Activated CD4-positive, alpha-beta memory T cell treated with anti-CD3 and anti-CD28 coated beads, Interleukin-2, amount 10 ng/mL, durations not matched to agents 7 days and 5 days (primary cell): ENCODE measurements around the gene USP33. TPM values are rescaled to one million over a fixed set of nuclear protein-coding genes. Genes with fewer than 3 reads are reported as not detected.
"Not testable (repeated sequence)": the region's sequence is repeated elsewhere in the genome, so short reads cannot be mapped to it uniquely, and the experiment has no call there.

Source experiments
- CTCF ChIA-PET: fragments of 350-600 bp; sonication (Branson Sonifier 250); formaldehyde crosslinking; loops from one replicate; lab custom pipeline; 2021; ENCODE audit warnings: antibody characterized with exemption, inconsistent platforms; lab: Charles Lee
- POLR2A ChIA-PET: fragments of 350-600 bp; sonication (Branson Sonifier 250); formaldehyde crosslinking; loops from one replicate; lab custom pipeline; 2021; ENCODE audit warnings: antibody characterized with exemption; lab: Charles Lee
- DNase-seq: peaks from one replicate; pipeline ENCODE4 v3.0.0-alpha.2; 2020
- H3K27ac Mint-ChIP-seq: one replicate; pipeline ENCODE4 v1.8.0; 2021; ENCODE audit warnings: mild to moderate bottlenecking, mixed read lengths
- H3K27me3 Mint-ChIP-seq: one replicate; pipeline ENCODE4 v1.8.0; 2021; ENCODE audit warnings: mixed read lengths
- H3K36me3 Mint-ChIP-seq: one replicate; pipeline ENCODE4 v1.8.0; 2021; ENCODE audit warnings: low read depth, mixed read lengths
- H3K4me1 Mint-ChIP-seq: one replicate; pipeline ENCODE4 v1.8.0; 2021; ENCODE audit warnings: mixed read lengths
- H3K4me3 Mint-ChIP-seq: one replicate; pipeline ENCODE4 v1.8.0; 2021; ENCODE audit warnings: mild to moderate bottlenecking, mixed read lengths
- H3K9me3 Mint-ChIP-seq: one replicate; pipeline ENCODE4 v1.8.0; 2021; ENCODE audit warnings: mixed read lengths
- total RNA-seq, 2 experiments: library from RNA; stranded (reverse); gene quantifications; one replicate each; pipeline ENCODE4 v1.2.3, GENCODE V29; 2021

Gene USP33
- total RNA-seq, 2 experiments from 2014 or later = 50.5 to 56.7 TPM

- peaks cover 2% of the 10 kb centered on the region for H3K27me3 Mint-ChIP-seq
- H3K27ac Mint-ChIP-seq = no peak overlapping the region
- H3K36me3 Mint-ChIP-seq = no peaks in the 10 kb centered on the region
- no peak overlapping the region for H3K4me3 Mint-ChIP-seq
- no peaks in the 10 kb centered on the region for H3K4me1 Mint-ChIP-seq
- DNase-seq = no peak
- no peaks in the 10 kb centered on the region for H3K9me3 Mint-ChIP-seq
- ChIA-PET POLR2A (no interaction called here), CTCF (interaction anchor here (0.6 to 1.3 kb wide), 2 partner anchors 12 to 13 kb away, joined by 3 to 5 read pairs; partner anchors contain the start of gene MIGA1)
Observed at GRCh38 chr1:77768006-77768405, 8.4 kb upstream of the USP33 start.

GRCh38 chr1:77762072-77762476 lies 2.4 kb upstream of the USP33 start:
- ChIA-PET POLR2A (no interaction called here), CTCF (no interaction called here)
- no peaks in the 10 kb centered on the region for H3K9me3 Mint-ChIP-seq

GRCh38 chr1:77757603-77758002 lies 2.0 kb downstream of the USP33 start:
- Mint-ChIP-seq H3K9me3 (no peaks in the 10 kb centered on the region), H3K36me3 (peaks cover 6% of the 10 kb centered on the region), H3K27me3 (no peaks in the 10 kb centered on the region), H3K4me3 (peak overlapping the region; percentile 36), H3K4me1 (peaks cover 31% of the 10 kb centered on the region), H3K27ac (no peak overlapping the region)
- CTCF ChIA-PET = interaction anchor here (0.6 kb wide), 1 partner anchor 229 kb away, joined by 5 read pairs; no protein-coding TSS in a partner anchor
- POLR2A ChIA-PET = interaction anchor here (1.2 to 4.0 kb wide), 3 partner anchors 22 to 221 kb away, joined by 4 to 18 read pairs (median 5); partner anchors contain the start of genes FUBP1, MIGA1 and ZZZ3
- no peak for DNase-seq

More at GRCh38 chr1:77762072-77762476, 2.4 kb upstream of the USP33 start:
- peaks cover 2% of the 10 kb centered on the region for H3K27me3 Mint-ChIP-seq
- no peak overlapping the region for H3K4me3 Mint-ChIP-seq
- no peak overlapping the region for H3K27ac Mint-ChIP-seq
- peaks cover 18% of the 10 kb centered on the region for H3K4me1 Mint-ChIP-seq
- H3K36me3 Mint-ChIP-seq = peaks cover 6% of the 10 kb centered on the region
- DNase-seq = no peak

- Mint-ChIP-seq H3K36me3 (peaks cover 6% of the 10 kb centered on the region), H3K27ac (no peak overlapping the region)
Observed at GRCh38 chr1:77757066-77757584, 2.5 kb downstream of the USP33 start.

DNA sequence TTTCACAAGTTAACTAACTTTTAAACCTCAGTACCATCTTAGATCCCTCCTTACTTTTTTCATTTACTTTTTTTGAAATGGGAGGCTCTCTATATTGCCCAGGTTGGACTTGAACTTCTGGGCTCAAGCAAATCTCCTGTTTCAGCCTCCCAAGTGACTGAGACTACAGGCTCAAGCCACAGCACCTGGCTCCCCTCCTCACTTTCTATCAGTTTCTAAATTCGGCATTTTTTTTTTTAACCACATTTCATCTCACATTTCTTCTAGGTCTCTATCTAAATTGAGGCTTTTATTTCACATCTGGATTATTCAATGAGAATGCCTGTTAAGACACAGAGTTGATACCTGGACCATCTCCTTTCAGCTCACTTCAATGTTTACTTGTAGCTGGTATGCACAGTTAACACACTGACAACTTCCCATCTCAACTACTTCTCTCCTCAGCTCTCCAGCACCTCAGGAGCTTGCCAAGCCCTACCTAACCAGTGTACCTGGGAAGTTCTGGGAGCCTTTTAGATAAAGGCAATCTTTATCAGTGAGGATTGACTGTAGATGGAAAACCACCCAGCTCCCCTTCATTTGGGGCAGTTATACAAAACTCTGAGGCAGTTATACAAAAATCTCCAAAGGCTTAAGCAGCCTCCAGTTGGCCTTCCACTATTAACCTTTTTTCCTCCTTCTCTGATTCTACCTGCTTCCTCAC lies 3.4 kb downstream of the USP33 start:
- H3K36me3 Mint-ChIP-seq = peaks cover 6% of the 10 kb centered on the region
- ChIA-PET CTCF (no interaction called here), POLR2A (interaction anchor here (1.0 to 4.0 kb wide), 4 partner anchors 24 to 248 kb away, joined by 3 to 18 read pairs (median 5); partner anchors contain the start of genes DNAJB4, MIGA1 and ZZZ3)
- H3K27me3 Mint-ChIP-seq = no peaks in the 10 kb centered on the region
- no peak for DNase-seq
- H3K4me1 Mint-ChIP-seq = peaks cover 33% of the 10 kb centered on the region
- no peak overlapping the region for H3K4me3 Mint-ChIP-seq
- H3K9me3 Mint-ChIP-seq = no peaks in the 10 kb centered on the region
- no peak overlapping the region for H3K27ac Mint-ChIP-seq

More at GRCh38 chr1:77757066-77757584, 2.5 kb downstream of the USP33 start:
- DNase-seq = no peak
- Mint-ChIP-seq H3K27me3 (no peaks in the 10 kb centered on the region), H3K4me3 (no peak overlapping the region), H3K4me1 (peaks cover 33% of the 10 kb centered on the region), H3K9me3 (no peaks in the 10 kb centered on the region)
- POLR2A ChIA-PET = interaction anchor here (1.0 to 4.0 kb wide), 5 partner anchors 23 to 247 kb away, joined by 3 to 18 read pairs (median 5); partner anchors contain the start of genes DNAJB4, FUBP1, MIGA1 and ZZZ3
- CTCF ChIA-PET = no interaction called here

- H3K36me3 Mint-ChIP-seq = peaks cover 14% of the 10 kb centered on the region
- DNase-seq, CTCF ChIA-PET, H3K9me3 Mint-ChIP-seq, H3K4me3 Mint-ChIP-seq, H3K27ac Mint-ChIP-seq, POLR2A ChIA-PET, H3K4me1 Mint-ChIP-seq, H3K27me3 Mint-ChIP-seq: not testable (repeated sequence)
Observed at GRCh38 chr1:77749489-77749888, 10.2 kb downstream of the USP33 start.

DNA sequence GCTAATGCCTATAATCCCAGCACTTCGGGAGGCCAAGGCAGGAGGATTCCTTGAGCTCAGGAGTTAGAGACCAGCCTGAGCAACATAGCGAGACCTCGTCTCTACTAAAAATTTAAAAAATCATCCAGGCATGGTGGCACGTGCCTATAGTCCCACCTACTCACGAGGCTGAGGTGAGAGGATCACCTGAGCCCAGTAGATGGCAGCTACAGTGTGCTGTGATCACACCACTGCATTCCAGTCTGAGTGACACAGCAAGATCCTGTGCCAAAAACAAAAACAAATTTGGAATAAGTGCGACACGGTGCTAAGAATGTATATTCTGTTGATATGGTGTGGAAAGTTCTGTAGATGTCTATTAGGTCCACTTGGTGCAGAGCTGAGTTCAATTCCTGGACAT lies 15.1 kb downstream of the USP33 start:
- H3K4me3 Mint-ChIP-seq = no peak overlapping the region
- peaks cover 2% of the 10 kb centered on the region for H3K4me1 Mint-ChIP-seq
- DNase-seq = no peak
- no peak overlapping the region for H3K27ac Mint-ChIP-seq
- H3K9me3 Mint-ChIP-seq = no peaks in the 10 kb centered on the region
- no peaks in the 10 kb centered on the region for H3K27me3 Mint-ChIP-seq
- ChIA-PET CTCF (no interaction called here), POLR2A (interaction anchor here (0.6 kb wide), 1 partner anchor 16 kb away, joined by 4 read pairs; no protein-coding TSS in a partner anchor)
- H3K36me3 Mint-ChIP-seq = peaks cover 21% of the 10 kb centered on the region

GRCh38 chr1:77742011-77742555 lies 17.6 kb downstream of the USP33 start:
- DNase-seq = no peak
- Mint-ChIP-seq H3K4me1 (peaks cover 2% of the 10 kb centered on the region), H3K9me3 (no peaks in the 10 kb centered on the region), H3K27ac (no peak overlapping the region), H3K27me3 (no peaks in the 10 kb centered on the region), H3K4me3 (no peak overlapping the region), H3K36me3 (peaks cover 34% of the 10 kb centered on the region)
- ChIA-PET POLR2A (no interaction called here), CTCF (no interaction called here)

DNA sequence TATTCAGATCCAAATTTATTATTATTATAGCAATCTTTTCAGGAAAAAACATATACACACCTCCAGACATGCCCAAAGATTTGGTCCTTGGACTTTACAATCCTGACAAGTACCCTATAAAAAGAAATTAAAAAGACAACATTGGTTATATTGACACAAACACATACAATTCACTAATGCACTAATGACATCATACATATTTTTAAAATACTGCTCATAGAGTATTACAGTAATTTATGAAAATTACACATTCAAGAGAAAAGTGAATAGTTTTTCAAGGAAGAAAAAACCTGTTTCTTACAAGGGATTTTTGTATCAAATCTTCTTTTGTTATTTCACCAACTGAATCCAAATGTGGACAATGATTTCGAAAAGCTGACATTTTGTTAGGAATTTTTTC lies 18.3 kb downstream of the USP33 start:
- Mint-ChIP-seq H3K4me3 (no peak overlapping the region), H3K4me1 (peaks cover 2% of the 10 kb centered on the region), H3K9me3 (no peaks in the 10 kb centered on the region), H3K27ac (no peak overlapping the region), H3K27me3 (no peaks in the 10 kb centered on the region), H3K36me3 (peaks cover 37% of the 10 kb centered on the region)
- ChIA-PET CTCF (no interaction called here), POLR2A (interaction anchor here (0.5 kb wide), 1 partner anchor 21 kb away, joined by 3 read pairs; no protein-coding TSS in a partner anchor)
- no peak for DNase-seq

DNA sequence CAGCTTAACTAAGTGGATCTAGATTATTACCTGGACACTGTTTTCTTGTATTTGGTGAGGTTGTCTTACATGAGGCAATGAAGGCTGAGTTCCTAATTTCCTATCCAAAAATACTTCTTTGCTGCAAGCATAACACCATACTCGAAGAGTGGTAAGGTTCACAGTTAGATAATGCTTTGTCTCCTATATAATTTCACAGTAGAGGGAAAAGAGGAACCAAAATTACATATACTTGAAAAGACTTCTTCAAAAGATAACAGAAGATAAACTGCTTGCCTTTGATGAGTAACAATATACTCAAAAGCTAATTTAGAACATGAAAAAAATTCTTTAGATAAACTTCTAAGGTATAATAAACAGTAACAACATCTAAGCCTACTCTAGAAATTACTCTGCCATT lies 20.4 kb downstream of the USP33 start:
- ChIA-PET CTCF (no interaction called here), POLR2A (no interaction called here)
- H3K27ac Mint-ChIP-seq = no peak overlapping the region
- DNase-seq = no peak
- no peaks in the 10 kb centered on the region for H3K4me1 Mint-ChIP-seq
- no peak overlapping the region for H3K4me3 Mint-ChIP-seq
- H3K36me3 Mint-ChIP-seq = peaks cover 32% of the 10 kb centered on the region
- no peaks in the 10 kb centered on the region for H3K9me3 Mint-ChIP-seq
- no peaks in the 10 kb centered on the region for H3K27me3 Mint-ChIP-seq

DNA sequence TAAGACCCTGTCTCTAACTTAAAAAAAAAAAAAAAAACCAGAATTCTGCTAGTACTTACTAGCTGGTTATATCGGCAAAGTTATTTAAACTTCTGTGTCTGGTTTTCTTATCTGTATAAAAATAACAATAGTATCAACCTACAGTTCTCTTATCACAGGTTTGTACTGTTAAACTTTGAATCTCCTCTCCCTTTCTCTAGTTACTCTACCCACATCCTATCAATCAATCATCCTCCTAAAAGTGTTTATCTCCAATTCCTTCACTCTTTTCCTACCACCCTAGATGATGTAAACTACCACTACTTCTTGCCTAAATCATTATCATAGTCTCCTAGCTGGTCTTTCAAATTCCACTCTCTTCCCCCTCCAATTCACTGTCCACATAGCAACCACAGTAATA lies 27.6 kb downstream of the USP33 start:
- ChIA-PET CTCF (no interaction called here), POLR2A (no interaction called here)
- no peaks in the 10 kb centered on the region for H3K4me1 Mint-ChIP-seq
- peaks cover 34% of the 10 kb centered on the region for H3K36me3 Mint-ChIP-seq
- H3K4me3 Mint-ChIP-seq = no peak overlapping the region
- H3K27me3 Mint-ChIP-seq = no peaks in the 10 kb centered on the region
- H3K27ac Mint-ChIP-seq = no peak overlapping the region
- H3K9me3 Mint-ChIP-seq = no peaks in the 10 kb centered on the region
- DNase-seq = no peak

DNA sequence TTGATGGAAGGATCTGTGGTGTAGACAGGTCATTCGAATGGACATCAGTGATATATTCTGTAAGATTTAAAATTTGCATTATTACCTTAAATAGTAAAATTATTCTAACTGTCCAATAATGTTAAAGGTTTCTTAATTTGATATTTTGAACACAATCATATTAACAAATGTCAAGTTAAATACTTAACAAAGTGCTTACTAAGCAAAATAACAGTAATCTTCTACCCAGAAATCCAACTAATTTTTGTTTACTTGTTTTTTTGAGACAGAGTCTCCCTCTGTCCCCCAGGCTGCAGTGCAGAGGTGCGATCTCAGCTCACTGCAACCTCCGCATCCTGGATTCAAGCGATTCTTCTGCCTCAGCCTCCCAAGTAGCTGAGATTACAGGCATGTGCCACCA lies 33.9 kb downstream of the USP33 start:
- no peaks in the 10 kb centered on the region for H3K27me3 Mint-ChIP-seq
- H3K36me3 Mint-ChIP-seq = peaks cover 66% of the 10 kb centered on the region
- H3K4me3 Mint-ChIP-seq = no peak overlapping the region
- POLR2A ChIA-PET = no interaction called here
- H3K9me3 Mint-ChIP-seq = no peaks in the 10 kb centered on the region
- CTCF ChIA-PET = no interaction called here
- no peak for DNase-seq
- no peak overlapping the region for H3K27ac Mint-ChIP-seq
- no peaks in the 10 kb centered on the region for H3K4me1 Mint-ChIP-seq

DNA sequence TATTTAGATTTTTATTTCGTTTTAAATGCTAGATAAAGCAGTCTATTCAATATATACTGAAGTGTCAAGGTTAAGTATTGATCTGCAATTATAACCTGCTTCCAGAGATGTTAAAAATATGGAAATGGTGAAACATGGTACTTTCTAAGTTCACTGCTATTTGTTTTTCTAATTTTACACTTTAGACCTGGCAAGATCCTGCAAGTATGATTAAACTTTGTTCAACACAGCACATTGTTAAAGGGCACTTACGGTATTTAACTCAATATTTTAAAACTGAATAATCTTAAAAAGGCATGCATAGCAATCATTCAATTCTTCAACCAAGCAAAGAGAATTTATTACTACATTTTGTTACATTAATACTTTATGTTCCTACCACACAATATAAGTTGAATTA lies 41.5 kb downstream of the USP33 start:
- ChIA-PET POLR2A (no interaction called here), CTCF (no interaction called here)
- Mint-ChIP-seq H3K27me3 (no peaks in the 10 kb centered on the region), H3K4me1 (no peaks in the 10 kb centered on the region), H3K36me3 (peaks cover 65% of the 10 kb centered on the region), H3K27ac (no peak overlapping the region), H3K4me3 (no peak overlapping the region), H3K9me3 (no peaks in the 10 kb centered on the region)
- no peak for DNase-seq
